GM18867 (cell line): ENCODE results near the gene AFTPH.
A peak's percentile ranks its signal among the peaks of the same experiment; 100 is the strongest.

Source experiments
- ATAC-seq: cut with Tn5 transposase; IDR thresholded peaks from one replicate; pipeline ENCODE4 v1.9.1; 2021; ENCODE audit warnings: mild to moderate bottlenecking, moderate library complexity; ENCODE audit not compliant: unreplicated experiment

The AFTPH gene

GRCh38 chr2:64537991-64538390 lies 13.9 kb downstream of the AFTPH start:
- ATAC-seq, result no peak

- peak; percentile 51 for ATAC-seq
Measured at GRCh38 chr2:64538764-64539433, 14.8 kb downstream of the AFTPH start.

GRCh38 chr2:64540615-64541014 lies 16.5 kb downstream of the AFTPH start:
- no peak for ATAC-seq

GRCh38 chr2:64541547-64541946 lies 17.4 kb downstream of the AFTPH start:
- ATAC-seq, result no peak

GRCh38 chr2:64542071-64543007 lies 18.2 kb downstream of the AFTPH start:
- ATAC-seq, result no peak

GRCh38 chr2:64543008-64543697 lies 19.0 kb downstream of the AFTPH start:
- no peak for ATAC-seq

GRCh38 chr2:64548761-64549160 lies 24.6 kb downstream of the AFTPH start:
- ATAC-seq, result no peak

- no peak for ATAC-seq
Measured at GRCh38 chr2:64550042-64550441, 25.9 kb downstream of the AFTPH start.

GRCh38 chr2:64551851-64552250 lies 27.7 kb downstream of the AFTPH start:
- ATAC-seq, result no peak

GRCh38 chr2:64554117-64554516 lies 30.0 kb downstream of the AFTPH start:
- ATAC-seq, result no peak

- ATAC-seq, result no peak
Measured at GRCh38 chr2:64558445-64559081, 34.4 kb downstream of the AFTPH start.

- ATAC-seq, result no peak
Measured at GRCh38 chr2:64562148-64562784, 38.1 kb downstream of the AFTPH start.

- no peak for ATAC-seq
Measured at GRCh38 chr2:64563436-64563938, 39.4 kb downstream of the AFTPH start.

- no peak for ATAC-seq
Measured at GRCh38 chr2:64565949-64566710, 42.0 kb downstream of the AFTPH start.

GRCh38 chr2:64567473-64567872 lies 43.3 kb downstream of the AFTPH start:
- ATAC-seq, result no peak

GRCh38 chr2:64568836-64569235 lies 44.7 kb downstream of the AFTPH start:
- no peak for ATAC-seq

GRCh38 chr2:64574871-64575270 lies 50.7 kb downstream of the AFTPH start:
- ATAC-seq, result no peak

- no peak for ATAC-seq
Measured at GRCh38 chr2:64581018-64581417, 56.9 kb downstream of the AFTPH start.

- ATAC-seq, result peak; percentile 28
Measured at GRCh38 chr2:64581777-64582539, 57.8 kb downstream of the AFTPH start.
